ENCODE data around the gene RELN. TPM values are rescaled to one million over a fixed set of nuclear protein-coding genes. Genes with fewer than 3 reads are reported as not detected.
"Not testable (repeated sequence)": the region's sequence is repeated elsewhere in the genome, so short reads cannot be mapped to it uniquely, and the experiment has no call there.

RELN gene
- total RNA-seq, 1 experiment from 2014 or later = 0.20 TPM

DNA sequence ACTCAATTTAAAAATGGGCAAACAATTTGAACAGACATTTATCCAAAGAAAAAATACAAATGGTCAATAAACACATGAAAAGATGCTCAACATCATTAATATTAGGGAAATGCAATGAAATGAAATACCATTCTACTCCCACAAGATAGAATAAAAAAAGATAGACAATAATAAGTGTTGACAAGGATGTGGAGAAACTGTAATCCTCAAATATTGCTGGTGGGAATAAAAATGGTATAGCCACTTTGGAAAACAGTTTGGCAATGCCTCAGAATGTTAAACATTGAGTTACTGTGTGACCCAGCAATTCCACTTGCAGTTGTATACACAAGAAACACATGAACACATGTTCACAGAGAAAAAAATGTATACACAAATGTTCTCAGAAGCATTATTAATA, 197.6 kb downstream of the RELN start (continued):
- TF ChIP-seq, protein P1, sequence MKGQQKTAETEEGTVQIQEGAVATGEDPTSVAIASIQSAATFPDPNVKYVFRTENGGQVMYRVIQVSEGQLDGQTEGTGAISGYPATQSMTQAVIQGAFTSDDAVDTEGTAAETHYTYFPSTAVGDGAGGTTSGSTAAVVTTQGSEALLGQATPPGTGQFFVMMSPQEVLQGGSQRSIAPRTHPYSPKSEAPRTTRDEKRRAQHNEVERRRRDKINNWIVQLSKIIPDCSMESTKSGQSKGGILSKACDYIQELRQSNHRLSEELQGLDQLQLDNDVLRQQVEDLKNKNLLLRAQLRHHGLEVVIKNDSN (CRISPR knock-in tag; IDR thresholded peaks at IDR 0.05) = no peak

DNA sequence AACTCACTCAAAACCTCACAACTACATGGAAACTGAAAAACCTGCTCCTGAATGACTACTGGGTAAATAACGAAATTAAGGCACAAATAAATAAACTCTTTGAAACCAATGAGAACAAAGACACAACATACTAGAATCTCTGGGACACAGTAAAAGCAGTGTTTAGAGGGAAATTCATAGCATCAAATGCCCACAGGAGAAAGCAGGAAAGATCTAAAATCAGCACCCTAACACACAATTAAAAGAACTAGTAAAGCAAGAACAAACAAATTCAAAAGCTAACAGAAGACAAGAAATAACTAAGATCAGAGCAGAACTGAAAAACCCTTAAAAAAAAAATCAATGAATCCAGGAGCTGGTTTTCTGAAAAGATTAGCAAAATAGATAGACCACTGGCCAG, 202.4 kb downstream of the RELN start:
- H3K4me1 Mint-ChIP-seq; POLR2A ChIA-PET; DNase-seq (ENCODE audit: low spot score); ATAC-seq; CTCF ChIA-PET; H3K9me3 Mint-ChIP-seq; H3K4me3 Mint-ChIP-seq; H3K27ac Mint-ChIP-seq; H3K36me3 Mint-ChIP-seq: not testable (repeated sequence)
- peaks cover 26% of the 10 kb centered on the region for H3K27me3 Mint-ChIP-seq (ENCODE audit: low read depth)

DNA sequence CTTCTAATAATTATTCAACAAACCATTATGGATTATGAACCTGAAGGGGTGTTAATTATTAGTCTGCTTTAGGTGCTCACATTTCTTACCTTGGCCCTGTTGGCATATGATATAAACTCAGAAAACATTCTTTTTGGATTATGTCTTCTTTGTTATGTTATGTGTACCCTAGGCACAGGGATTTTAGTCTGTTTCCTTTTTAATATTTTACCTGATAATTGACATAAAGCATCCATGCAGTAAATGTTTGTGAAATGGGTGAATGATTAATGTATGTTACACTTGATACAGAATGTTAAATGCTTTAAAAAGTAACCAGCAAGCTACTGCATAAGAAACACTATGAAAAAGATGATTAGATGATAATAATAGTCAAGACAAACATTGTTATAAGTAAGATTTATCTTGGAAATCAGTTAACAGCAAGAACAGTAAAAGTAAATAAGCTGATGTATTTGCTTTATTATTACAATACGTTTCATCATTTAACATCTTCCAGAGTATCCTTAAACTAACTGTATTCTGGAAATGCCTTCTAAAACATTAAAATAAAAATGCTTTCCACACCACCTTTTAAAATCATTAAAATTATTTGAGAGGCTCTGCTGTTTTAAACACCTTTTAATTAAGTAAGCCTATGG, 204.7 kb downstream of the RELN start:
- ChIA-PET POLR2A (no interaction called here), CTCF (no interaction called here)
- H3K36me3 Mint-ChIP-seq = no peaks in the 10 kb centered on the region
- no peak overlapping the region for H3K4me3 Mint-ChIP-seq
- TF ChIP-seq, protein P2, sequence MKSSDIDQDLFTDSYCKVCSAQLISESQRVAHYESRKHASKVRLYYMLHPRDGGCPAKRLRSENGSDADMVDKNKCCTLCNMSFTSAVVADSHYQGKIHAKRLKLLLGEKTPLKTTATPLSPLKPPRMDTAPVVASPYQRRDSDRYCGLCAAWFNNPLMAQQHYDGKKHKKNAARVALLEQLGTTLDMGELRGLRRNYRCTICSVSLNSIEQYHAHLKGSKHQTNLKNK (CRISPR knock-in tag; IDR thresholded peaks at IDR 0.05) = no peak
- no peak for TF ChIP-seq ETV6 (CRISPR knock-in tag; IDR thresholded peaks at IDR 0.05)
- TF ChIP-seq KAT7 (CRISPR knock-in tag; IDR thresholded peaks at IDR 0.05; ENCODE audit: borderline replicate concordance) = no peak
- TF ChIP-seq, protein P3, sequence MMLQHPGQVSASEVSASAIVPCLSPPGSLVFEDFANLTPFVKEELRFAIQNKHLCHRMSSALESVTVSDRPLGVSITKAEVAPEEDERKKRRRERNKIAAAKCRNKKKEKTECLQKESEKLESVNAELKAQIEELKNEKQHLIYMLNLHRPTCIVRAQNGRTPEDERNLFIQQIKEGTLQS (CRISPR knock-in tag; conservative IDR thresholded peaks at IDR 0.05) = no peak
- no peak for TF ChIP-seq CREB1 (CRISPR knock-in tag; IDR thresholded peaks at IDR 0.05)
- no peak for TF ChIP-seq GRHL2 (CRISPR knock-in tag; IDR thresholded peaks at IDR 0.05; ENCODE audit: insufficient replicate concordance, severe bottlenecking)
- TF ChIP-seq, protein P4, sequence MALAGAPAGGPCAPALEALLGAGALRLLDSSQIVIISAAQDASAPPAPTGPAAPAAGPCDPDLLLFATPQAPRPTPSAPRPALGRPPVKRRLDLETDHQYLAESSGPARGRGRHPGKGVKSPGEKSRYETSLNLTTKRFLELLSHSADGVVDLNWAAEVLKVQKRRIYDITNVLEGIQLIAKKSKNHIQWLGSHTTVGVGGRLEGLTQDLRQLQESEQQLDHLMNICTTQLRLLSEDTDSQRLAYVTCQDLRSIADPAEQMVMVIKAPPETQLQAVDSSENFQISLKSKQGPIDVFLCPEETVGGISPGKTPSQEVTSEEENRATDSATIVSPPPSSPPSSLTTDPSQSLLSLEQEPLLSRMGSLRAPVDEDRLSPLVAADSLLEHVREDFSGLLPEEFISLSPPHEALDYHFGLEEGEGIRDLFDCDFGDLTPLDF (CRISPR knock-in tag; IDR thresholded peaks at IDR 0.05) = no peak
- TF ChIP-seq FOXP1 (CRISPR knock-in tag; IDR thresholded peaks at IDR 0.05; ENCODE audit: borderline replicate concordance) = no peak
- no peak for TF ChIP-seq SMAD3 (CRISPR knock-in tag; IDR thresholded peaks at IDR 0.05; ENCODE audit: borderline replicate concordance)
- no peak for TF ChIP-seq RORB (CRISPR knock-in tag; IDR thresholded peaks at IDR 0.05)
- TF ChIP-seq, protein P5, sequence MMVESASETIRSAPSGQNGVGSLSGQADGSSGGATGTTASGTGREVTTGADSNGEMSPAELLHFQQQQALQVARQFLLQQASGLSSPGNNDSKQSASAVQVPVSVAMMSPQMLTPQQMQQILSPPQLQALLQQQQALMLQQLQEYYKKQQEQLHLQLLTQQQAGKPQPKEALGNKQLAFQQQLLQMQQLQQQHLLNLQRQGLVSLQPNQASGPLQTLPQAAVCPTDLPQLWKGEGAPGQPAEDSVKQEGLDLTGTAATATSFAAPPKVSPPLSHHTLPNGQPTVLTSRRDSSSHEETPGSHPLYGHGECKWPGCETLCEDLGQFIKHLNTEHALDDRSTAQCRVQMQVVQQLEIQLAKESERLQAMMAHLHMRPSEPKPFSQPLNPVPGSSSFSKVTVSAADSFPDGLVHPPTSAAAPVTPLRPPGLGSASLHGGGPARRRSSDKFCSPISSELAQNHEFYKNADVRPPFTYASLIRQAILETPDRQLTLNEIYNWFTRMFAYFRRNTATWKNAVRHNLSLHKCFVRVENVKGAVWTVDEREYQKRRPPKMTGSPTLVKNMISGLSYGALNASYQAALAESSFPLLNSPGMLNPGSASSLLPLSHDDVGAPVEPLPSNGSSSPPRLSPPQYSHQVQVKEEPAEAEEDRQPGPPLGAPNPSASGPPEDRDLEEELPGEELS (CRISPR knock-in tag; IDR thresholded peaks at IDR 0.05) = no peak
- TF ChIP-seq ZNF138 (CRISPR knock-in tag; conservative IDR thresholded peaks at IDR 0.05) = no peak
- TF ChIP-seq ZNF423 (CRISPR knock-in tag; IDR thresholded peaks at IDR 0.05) = no peak
- TF ChIP-seq, protein P6, sequence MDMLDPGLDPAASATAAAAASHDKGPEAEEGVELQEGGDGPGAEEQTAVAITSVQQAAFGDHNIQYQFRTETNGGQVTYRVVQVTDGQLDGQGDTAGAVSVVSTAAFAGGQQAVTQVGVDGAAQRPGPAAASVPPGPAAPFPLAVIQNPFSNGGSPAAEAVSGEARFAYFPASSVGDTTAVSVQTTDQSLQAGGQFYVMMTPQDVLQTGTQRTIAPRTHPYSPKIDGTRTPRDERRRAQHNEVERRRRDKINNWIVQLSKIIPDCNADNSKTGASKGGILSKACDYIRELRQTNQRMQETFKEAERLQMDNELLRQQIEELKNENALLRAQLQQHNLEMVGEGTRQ (CRISPR knock-in tag; IDR thresholded peaks at IDR 0.05) = no peak
- TF ChIP-seq, protein P7, sequence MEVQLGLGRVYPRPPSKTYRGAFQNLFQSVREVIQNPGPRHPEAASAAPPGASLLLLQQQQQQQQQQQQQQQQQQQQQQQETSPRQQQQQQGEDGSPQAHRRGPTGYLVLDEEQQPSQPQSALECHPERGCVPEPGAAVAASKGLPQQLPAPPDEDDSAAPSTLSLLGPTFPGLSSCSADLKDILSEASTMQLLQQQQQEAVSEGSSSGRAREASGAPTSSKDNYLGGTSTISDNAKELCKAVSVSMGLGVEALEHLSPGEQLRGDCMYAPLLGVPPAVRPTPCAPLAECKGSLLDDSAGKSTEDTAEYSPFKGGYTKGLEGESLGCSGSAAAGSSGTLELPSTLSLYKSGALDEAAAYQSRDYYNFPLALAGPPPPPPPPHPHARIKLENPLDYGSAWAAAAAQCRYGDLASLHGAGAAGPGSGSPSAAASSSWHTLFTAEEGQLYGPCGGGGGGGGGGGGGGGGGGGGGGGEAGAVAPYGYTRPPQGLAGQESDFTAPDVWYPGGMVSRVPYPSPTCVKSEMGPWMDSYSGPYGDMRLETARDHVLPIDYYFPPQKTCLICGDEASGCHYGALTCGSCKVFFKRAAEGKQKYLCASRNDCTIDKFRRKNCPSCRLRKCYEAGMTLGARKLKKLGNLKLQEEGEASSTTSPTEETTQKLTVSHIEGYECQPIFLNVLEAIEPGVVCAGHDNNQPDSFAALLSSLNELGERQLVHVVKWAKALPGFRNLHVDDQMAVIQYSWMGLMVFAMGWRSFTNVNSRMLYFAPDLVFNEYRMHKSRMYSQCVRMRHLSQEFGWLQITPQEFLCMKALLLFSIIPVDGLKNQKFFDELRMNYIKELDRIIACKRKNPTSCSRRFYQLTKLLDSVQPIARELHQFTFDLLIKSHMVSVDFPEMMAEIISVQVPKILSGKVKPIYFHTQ (CRISPR knock-in tag; IDR thresholded peaks at IDR 0.05) = no peak
- TF ChIP-seq ZNF671 (CRISPR knock-in tag; IDR thresholded peaks at IDR 0.05) = no peak
- no peaks in the 10 kb centered on the region for H3K4me1 Mint-ChIP-seq
- H3K27me3 Mint-ChIP-seq (ENCODE audit: low read depth) = peaks cover 22% of the 10 kb centered on the region
- DNase-seq (ENCODE audit: low spot score) (no peak), ATAC-seq (no peak)
- H3K27ac Mint-ChIP-seq = no peak overlapping the region
- H3K9me3 Mint-ChIP-seq = peaks cover 6% of the 10 kb centered on the region
